Liver (tissue), 9 donors: ENCODE measurements around the gene RYR3. TPM values are rescaled to one million over a fixed set of nuclear protein-coding genes. Genes with fewer than 3 reads are reported as not detected.

Experiments used
- DNase-seq: peaks from one replicate; pipeline ENCODE4 v3.0.0-alpha.2; 2017; ENCODE audit warnings: low spot score
- H3K27ac ChIP-seq, 2 donors: one replicate each; pipeline ENCODE4 v1.7.0; 2013; ENCODE audit warnings: inconsistent platforms in 2 of 2, low read length in 2 of 2, control low read depth in 1 of 2, low read depth in 1 of 2, mild to moderate bottlenecking in 1 of 2
- H3K27me3 ChIP-seq, 4 donors: one replicate each; pipeline versions ENCODE4 v1.6.1 to v1.7.0; 2013; ENCODE audit warnings: low read length in 3 of 4, inconsistent platforms in 1 of 4, mild to moderate bottlenecking in 1 of 4, moderate library complexity in 1 of 4; ENCODE audit not compliant: control insufficient read depth in 4 of 4, insufficient read depth in 4 of 4
- H3K36me3 ChIP-seq, 4 donors: one replicate each; pipeline versions ENCODE4 v1.6.1 to v1.7.0; 2013; ENCODE audit warnings: low read length in 3 of 4, mild to moderate bottlenecking in 3 of 4, low read depth in 1 of 4, moderate library complexity in 1 of 4; ENCODE audit not compliant: control insufficient read depth in 4 of 4, insufficient read depth in 3 of 4
- H3K4me1 ChIP-seq, 4 donors: one replicate each; pipeline versions ENCODE4 v1.6.1 to v1.7.0; 2013; ENCODE audit warnings: low read length in 3 of 4, mild to moderate bottlenecking in 3 of 4, moderate library complexity in 1 of 4; ENCODE audit not compliant: control insufficient read depth in 4 of 4, insufficient read depth in 4 of 4
- H3K4me3 ChIP-seq, 3 donors: one replicate each; pipeline versions ENCODE4 v1.6.1 to v1.7.0; 2013; ENCODE audit warnings: low read length in 3 of 3, control low read depth in 1 of 3, low read depth in 1 of 3, mild to moderate bottlenecking in 1 of 3
- H3K9ac ChIP-seq, 2 donors: one replicate each; pipeline ENCODE4 v1.7.0; 2013; ENCODE audit warnings: low read length in 2 of 2, mild to moderate bottlenecking in 2 of 2, moderate library complexity in 2 of 2, control low read depth in 1 of 2, low read depth in 1 of 2
- H3K9me3 ChIP-seq, 4 donors: one replicate each; pipeline versions ENCODE4 v1.6.1 to v1.7.0; 2013; ENCODE audit warnings: low read length in 3 of 4; ENCODE audit not compliant: control insufficient read depth in 4 of 4
- ATF3 ChIP-seq: IDR thresholded peaks from 2 replicates; pipeline ENCODE4 v1.6.1; 2016; ENCODE audit warnings: antibody characterized with exemption
- CTCF ChIP-seq: fragments of 150-350 bp; IDR thresholded peaks from 2 replicates; pipeline ENCODE4 v1.5.1; 2017; ENCODE audit warnings: improper control_type of control experiment, low read depth, low read length; ENCODE audit not compliant: missing input control
- EGR1 ChIP-seq, 2 donors: IDR thresholded peaks; 2 replicates each; pipeline ENCODE4 v1.6.1; 2016 to 2018; ENCODE audit warnings: antibody characterized with exemption in 2 of 2, low read depth in 2 of 2
- FOXA1 ChIP-seq: IDR thresholded peaks from 2 replicates; pipeline ENCODE4 v1.6.1; 2016; ENCODE audit warnings: antibody characterized with exemption
- FOXA2 ChIP-seq: IDR thresholded peaks from 2 replicates; pipeline ENCODE4 v1.6.1; 2016; ENCODE audit warnings: antibody characterized with exemption
- GABPA ChIP-seq, 2 donors: IDR thresholded peaks in 1 of 2; conservative IDR thresholded peaks in 1 of 2; 2 replicates each; pipeline ENCODE4 v1.6.1; 2016; ENCODE audit warnings: antibody characterized with exemption in 2 of 2, mild to moderate bottlenecking in 1 of 2, moderate library complexity in 1 of 2
- HNF4A ChIP-seq, 2 donors: conservative IDR thresholded peaks; 2 replicates each; pipeline ENCODE4 v1.6.1; 2016; ENCODE audit warnings: antibody characterized with exemption in 2 of 2, mild to moderate bottlenecking in 2 of 2
- HNF4G ChIP-seq: IDR thresholded peaks from 2 replicates; pipeline ENCODE4 v1.6.1; 2016; ENCODE audit warnings: antibody characterized with exemption
- JUND ChIP-seq, 2 donors: IDR thresholded peaks; 2 replicates each; pipeline ENCODE4 v1.6.1; 2016; ENCODE audit warnings: antibody characterized with exemption in 2 of 2
- MAX ChIP-seq: IDR thresholded peaks from 2 replicates; pipeline ENCODE4 v1.6.1; 2016; ENCODE audit warnings: antibody characterized with exemption
- NR2F2 ChIP-seq: IDR thresholded peaks from 2 replicates; pipeline ENCODE4 v1.6.1; 2016; ENCODE audit warnings: antibody characterized with exemption
- RAD21 ChIP-seq, 2 donors: IDR thresholded peaks; 2 replicates each; pipeline ENCODE4 v1.6.1; 2016; ENCODE audit warnings: antibody characterized with exemption in 2 of 2, mild to moderate bottlenecking in 2 of 2
- REST ChIP-seq: IDR thresholded peaks from 2 replicates; pipeline ENCODE4 v1.6.1; 2016; ENCODE audit warnings: antibody characterized with exemption, mild to moderate bottlenecking
- RXRA ChIP-seq, 2 donors: IDR thresholded peaks; 2 replicates each; pipeline ENCODE4 v1.6.1; 2017 to 2018; ENCODE audit warnings: antibody characterized with exemption in 2 of 2, mild to moderate bottlenecking in 1 of 2
- SP1 ChIP-seq: IDR thresholded peaks from 2 replicates; pipeline ENCODE4 v1.6.1; 2018; ENCODE audit warnings: antibody characterized with exemption, mild to moderate bottlenecking
- TAF1 ChIP-seq: conservative IDR thresholded peaks from 2 replicates; pipeline ENCODE4 v1.6.1; 2016; ENCODE audit warnings: antibody characterized with exemption, mild to moderate bottlenecking
- YY1 ChIP-seq: IDR thresholded peaks from 2 replicates; pipeline ENCODE4 v1.6.1; 2016; ENCODE audit warnings: antibody characterized with exemption, mild to moderate bottlenecking
- ZBTB33 ChIP-seq: IDR thresholded peaks from 2 replicates; pipeline ENCODE4 v1.6.1; 2016; ENCODE audit warnings: antibody characterized with exemption
- WGBS: extraction: QIAGEN DNeasy Blood & Tissue Kit; methylation state at CpG from one replicate; pipeline ENCODE4 v1.1.7; 2013; 5-methylcytosine and 5-hydroxymethylcytosine counted together
- polyA plus RNA-seq, 2 donors: library from polyadenylated mRNA; stranded (reverse) in 1 of 2; unstranded in 1 of 2; fragments of 200-250 nt in 1 of 2; fragments of >200 nt in 1 of 2; fragmentation: Nextera tagmentation in 1 of 2; extraction: Ambion mirVana in 1 of 2; gene quantifications; one replicate each; pipeline versions ENCODE4 v1.2.1 to v1.2.3, GENCODE V29; 2013 to 2015
- total RNA-seq, 2 donors: library from RNA; depleted of rRNA; stranded (reverse); fragments of >200 nt; gene quantifications; one replicate each; pipeline ENCODE4 v1.2.3, GENCODE V29; 2014
- donor health status: healthy.
- donor health status: healthy.
- donor health status: healthy.
- donor health status: healthy.
- donor health status: healthy.

Gene RYR3
- total and polyA plus RNA-seq, 4 donors, result 0.01 to 1.1 (median 0.22) TPM

- H3K27me3 ChIP-seq, result peaks cover under 1 to 6% (median 4%) of the 10 kb centered on the region in 4 donors
- TF ChIP-seq MAX (no peak), REST (no peak), RAD21 (IDR thresholded peaks at IDR 0.05) (no peak), FOXA1 (no peak), HNF4G (no peak), TAF1 (no peak), HNF4A (conservative IDR thresholded peaks at IDR 0.05) (no peak), FOXA2 (no peak), ZBTB33 (no peak), NR2F2 (no peak), ATF3 (no peak), GABPA (IDR thresholded peaks at IDR 0.05 in 1 of 2, conservative IDR thresholded peaks at IDR 0.05 in 1 of 2) (no peak), SP1 (no peak), RXRA (IDR thresholded peaks at IDR 0.05) (no peak), YY1 (no peak), CTCF (no peak), JUND (IDR thresholded peaks at IDR 0.05) (no peak), EGR1 (IDR thresholded peaks at IDR 0.05; ENCODE audit: low read depth in 2 of 2) (no peak)
- H3K27ac ChIP-seq, result no peak overlapping the region
- WGBS, result 86% methylated on average over 7 of the region's 7 CpGs
- peaks cover 0 to 6% (median 3%) of the 10 kb centered on the region in 4 donors for H3K4me1 ChIP-seq
- no peak overlapping the region for H3K4me3 ChIP-seq
- no peak overlapping the region for H3K9ac ChIP-seq
- no peak for DNase-seq
- H3K9me3 ChIP-seq, result no peaks in the 10 kb centered on the region
- H3K36me3 ChIP-seq, result no peaks in the 10 kb centered on the region
These were observed 4.3 kb downstream of the RYR3 start for GRCh38 chr15:33315044-33315443.

GRCh38 chr15:33317896-33318295 lies 7.1 kb downstream of the RYR3 start:
- H3K27me3 ChIP-seq, result peaks cover 0 to 4% (median 1%) of the 10 kb centered on the region in 4 donors
- DNase-seq, result no peak
- H3K9ac ChIP-seq, result no peak overlapping the region
- H3K4me1 ChIP-seq, result no peaks in the 10 kb centered on the region
- H3K27ac ChIP-seq, result no peak overlapping the region
- H3K36me3 ChIP-seq, result no peaks in the 10 kb centered on the region
- H3K4me3 ChIP-seq, result no peak overlapping the region
- no peaks in the 10 kb centered on the region for H3K9me3 ChIP-seq
- TF ChIP-seq NR2F2 (no peak), FOXA1 (no peak), RAD21 (IDR thresholded peaks at IDR 0.05) (no peak), ZBTB33 (no peak), HNF4G (no peak), RXRA (IDR thresholded peaks at IDR 0.05) (no peak), GABPA (IDR thresholded peaks at IDR 0.05 in 1 of 2, conservative IDR thresholded peaks at IDR 0.05 in 1 of 2) (no peak), REST (no peak), EGR1 (IDR thresholded peaks at IDR 0.05; ENCODE audit: low read depth in 2 of 2) (no peak), MAX (no peak), ATF3 (no peak)
